ENCODE data around the gene ACSF3.
A peak's percentile ranks its signal among the peaks of the same experiment; 100 is the strongest.
"Not testable (repeated sequence)": the region's sequence is repeated elsewhere in the genome, so short reads cannot be mapped to it uniquely, and the experiment has no call there.

ACSF3 gene

DNA sequence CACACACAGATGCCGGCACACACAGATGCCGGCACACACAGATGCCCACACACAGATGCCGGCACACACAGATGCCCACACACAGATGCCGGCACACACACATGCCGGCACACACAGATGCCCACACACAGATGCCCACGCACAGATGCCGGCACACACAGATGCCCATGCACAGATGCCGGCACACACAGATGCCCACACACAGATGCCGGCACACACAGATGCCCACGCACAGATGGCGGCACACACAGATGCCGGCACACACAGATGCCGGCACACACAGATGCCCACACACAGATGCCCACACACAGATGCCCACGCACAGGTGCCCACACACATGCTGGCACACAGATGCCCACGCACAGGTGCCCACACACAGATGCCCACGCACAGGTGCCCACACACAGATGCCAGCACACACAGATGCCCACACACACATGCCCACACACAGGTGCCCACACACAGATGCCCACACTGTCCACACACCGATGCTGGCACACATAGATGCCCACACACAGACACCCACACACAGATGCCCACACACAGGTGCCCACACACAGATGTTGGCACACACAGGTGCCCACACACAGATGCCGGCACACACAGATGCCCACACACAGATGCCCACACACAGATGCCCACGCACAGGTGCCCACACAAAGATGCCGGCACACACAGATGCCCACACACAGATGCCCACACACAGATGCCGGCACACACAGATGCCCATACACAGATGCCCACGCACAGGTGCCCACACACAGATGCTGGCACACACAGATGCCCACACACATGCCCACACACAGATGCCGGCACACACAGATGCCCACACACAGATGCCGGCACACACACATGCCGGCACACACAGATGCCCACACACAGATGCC, 95.1 kb downstream of the ACSF3 start:
- H3K27ac ChIP-seq (ENCODE audit: extremely low read depth, low read depth, low read length); POLR2A ChIA-PET; CTCF ChIA-PET; H3K4me1 ChIP-seq (ENCODE audit: control insufficient read depth, insufficient read depth, low read length); H3K4me3 ChIP-seq (ENCODE audit: low read depth, low read length); H3K36me3 ChIP-seq (ENCODE audit: control insufficient read depth in 2 of 2, insufficient read depth in 1 of 2, low read length in 2 of 2); H3K9me3 ChIP-seq (ENCODE audit: control insufficient read depth, insufficient read depth, low read depth, low read length): not testable (repeated sequence)
- TF ChIP-seq EGR2 (tag by site-specific recombination; IDR thresholded peaks at IDR 0.05; ENCODE audit: low read depth) (peak; percentile 85), ZFHX2 (tag by site-specific recombination; conservative IDR thresholded peaks at IDR 0.05) (peak; percentile 87)
- TF ChIP-seq, protein P1, sequence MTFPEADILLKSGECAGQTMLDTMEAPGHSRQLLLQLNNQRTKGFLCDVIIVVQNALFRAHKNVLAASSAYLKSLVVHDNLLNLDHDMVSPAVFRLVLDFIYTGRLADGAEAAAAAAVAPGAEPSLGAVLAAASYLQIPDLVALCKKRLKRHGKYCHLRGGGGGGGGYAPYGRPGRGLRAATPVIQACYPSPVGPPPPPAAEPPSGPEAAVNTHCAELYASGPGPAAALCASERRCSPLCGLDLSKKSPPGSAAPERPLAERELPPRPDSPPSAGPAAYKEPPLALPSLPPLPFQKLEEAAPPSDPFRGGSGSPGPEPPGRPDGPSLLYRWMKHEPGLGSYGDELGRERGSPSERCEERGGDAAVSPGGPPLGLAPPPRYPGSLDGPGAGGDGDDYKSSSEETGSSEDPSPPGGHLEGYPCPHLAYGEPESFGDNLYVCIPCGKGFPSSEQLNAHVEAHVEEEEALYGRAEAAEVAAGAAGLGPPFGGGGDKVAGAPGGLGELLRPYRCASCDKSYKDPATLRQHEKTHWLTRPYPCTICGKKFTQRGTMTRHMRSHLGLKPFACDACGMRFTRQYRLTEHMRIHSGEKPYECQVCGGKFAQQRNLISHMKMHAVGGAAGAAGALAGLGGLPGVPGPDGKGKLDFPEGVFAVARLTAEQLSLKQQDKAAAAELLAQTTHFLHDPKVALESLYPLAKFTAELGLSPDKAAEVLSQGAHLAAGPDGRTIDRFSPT (tag by site-specific recombination; IDR thresholded peaks at IDR 0.05) = peak; percentile 57

DNA sequence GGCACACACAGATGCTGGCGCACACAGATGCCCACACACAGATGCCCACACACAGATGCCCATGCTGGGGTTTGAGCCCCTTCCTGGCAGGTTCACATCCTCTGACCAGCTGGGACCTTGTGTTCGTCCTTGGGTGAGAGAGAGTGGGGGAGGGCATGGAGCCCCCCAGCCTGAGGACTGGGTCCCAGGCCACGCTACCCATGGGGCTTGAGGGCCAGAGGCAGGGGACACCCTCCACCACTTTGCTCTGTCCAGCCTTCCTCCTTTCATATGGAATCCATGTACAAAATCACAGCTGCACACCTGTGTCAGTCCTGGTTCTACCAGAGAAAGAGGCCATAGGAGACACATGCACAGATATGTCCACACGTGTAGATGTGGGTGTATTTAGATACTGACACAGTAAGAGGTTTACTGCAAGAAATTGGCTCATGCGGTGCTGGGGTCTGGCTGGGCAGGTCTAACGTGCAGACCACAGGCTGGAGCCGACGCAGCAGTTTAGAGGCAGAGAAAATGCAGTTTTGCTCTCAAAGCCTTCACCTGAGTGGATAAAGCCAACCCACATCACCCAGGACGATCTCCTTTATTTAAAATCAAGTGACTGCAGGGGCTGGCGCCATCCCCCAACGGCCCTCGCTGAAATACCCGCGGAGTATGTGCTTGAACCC, 95.8 kb downstream of the ACSF3 start:
- CTCF ChIA-PET = no interaction called here
- no peaks in the 10 kb centered on the region for H3K4me1 ChIP-seq (ENCODE audit: control insufficient read depth, insufficient read depth, low read length)

More for the DNA sequence above, 95.8 kb downstream of the ACSF3 start:
- Histone ChIP-seq H3K9me3 (ENCODE audit: control insufficient read depth, insufficient read depth, low read depth, low read length) (no peaks in the 10 kb centered on the region), H3K27ac (ENCODE audit: extremely low read depth, low read depth, low read length) (no peak overlapping the region), H3K36me3 (ENCODE audit: control insufficient read depth in 2 of 2, insufficient read depth in 1 of 2, low read length in 2 of 2) (no peaks in the 10 kb centered on the region), H3K4me3 (ENCODE audit: low read depth, low read length) (no peak overlapping the region)
- POLR2A ChIA-PET = no interaction called here
- TF ChIP-seq ZBTB17 (tag by site-specific recombination; IDR thresholded peaks at IDR 0.05) = no peak
- no peak for TF ChIP-seq ZIC2 (tag by site-specific recombination; IDR thresholded peaks at IDR 0.05)
- TF ChIP-seq, protein P1 (tag by site-specific recombination; IDR thresholded peaks at IDR 0.05) = peak; percentile 14; the same call in 1 of the 2 replicates
- TF ChIP-seq, protein P2, sequence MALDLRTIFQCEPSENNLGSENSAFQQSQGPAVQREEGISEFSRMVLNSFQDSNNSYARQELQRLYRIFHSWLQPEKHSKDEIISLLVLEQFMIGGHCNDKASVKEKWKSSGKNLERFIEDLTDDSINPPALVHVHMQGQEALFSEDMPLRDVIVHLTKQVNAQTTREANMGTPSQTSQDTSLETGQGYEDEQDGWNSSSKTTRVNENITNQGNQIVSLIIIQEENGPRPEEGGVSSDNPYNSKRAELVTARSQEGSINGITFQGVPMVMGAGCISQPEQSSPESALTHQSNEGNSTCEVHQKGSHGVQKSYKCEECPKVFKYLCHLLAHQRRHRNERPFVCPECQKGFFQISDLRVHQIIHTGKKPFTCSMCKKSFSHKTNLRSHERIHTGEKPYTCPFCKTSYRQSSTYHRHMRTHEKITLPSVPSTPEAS (tag by site-specific recombination; IDR thresholded peaks at IDR 0.05) = no peak
- TF ChIP-seq, protein P3, sequence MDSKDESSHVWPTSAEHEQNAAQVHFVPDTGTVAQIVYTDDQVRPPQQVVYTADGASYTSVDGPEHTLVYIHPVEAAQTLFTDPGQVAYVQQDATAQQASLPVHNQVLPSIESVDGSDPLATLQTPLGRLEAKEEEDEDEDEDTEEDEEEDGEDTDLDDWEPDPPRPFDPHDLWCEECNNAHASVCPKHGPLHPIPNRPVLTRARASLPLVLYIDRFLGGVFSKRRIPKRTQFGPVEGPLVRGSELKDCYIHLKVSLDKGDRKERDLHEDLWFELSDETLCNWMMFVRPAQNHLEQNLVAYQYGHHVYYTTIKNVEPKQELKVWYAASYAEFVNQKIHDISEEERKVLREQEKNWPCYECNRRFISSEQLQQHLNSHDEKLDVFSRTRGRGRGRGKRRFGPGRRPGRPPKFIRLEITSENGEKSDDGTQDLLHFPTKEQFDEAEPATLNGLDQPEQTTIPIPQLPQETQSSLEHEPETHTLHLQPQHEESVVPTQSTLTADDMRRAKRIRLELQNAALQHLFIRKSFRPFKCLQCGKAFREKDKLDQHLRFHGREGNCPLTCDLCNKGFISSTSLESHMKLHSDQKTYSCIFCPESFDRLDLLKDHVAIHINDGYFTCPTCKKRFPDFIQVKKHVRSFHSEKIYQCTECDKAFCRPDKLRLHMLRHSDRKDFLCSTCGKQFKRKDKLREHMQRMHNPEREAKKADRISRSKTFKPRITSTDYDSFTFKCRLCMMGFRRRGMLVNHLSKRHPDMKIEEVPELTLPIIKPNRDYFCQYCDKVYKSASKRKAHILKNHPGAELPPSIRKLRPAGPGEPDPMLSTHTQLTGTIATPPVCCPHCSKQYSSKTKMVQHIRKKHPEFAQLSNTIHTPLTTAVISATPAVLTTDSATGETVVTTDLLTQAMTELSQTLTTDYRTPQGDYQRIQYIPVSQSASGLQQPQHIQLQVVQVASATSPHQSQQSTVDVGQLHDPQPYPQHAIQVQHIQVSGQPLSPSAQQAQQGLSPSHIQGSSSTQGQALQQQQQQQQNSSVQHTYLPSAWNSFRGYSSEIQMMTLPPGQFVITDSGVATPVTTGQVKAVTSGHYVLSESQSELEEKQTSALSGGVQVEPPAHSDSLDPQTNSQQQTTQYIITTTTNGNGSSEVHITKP (tag by site-specific recombination; IDR thresholded peaks at IDR 0.05) = no peak
- no peak for TF ChIP-seq KLF9 (tag by site-specific recombination; IDR thresholded peaks at IDR 0.05; ENCODE audit: low read depth)
- TF ChIP-seq ZBTB20 (tag by site-specific recombination; IDR thresholded peaks at IDR 0.05) = no peak
- TF ChIP-seq ZNF600 (tag by site-specific recombination; IDR thresholded peaks at IDR 0.05) = peak; percentile 56; the same call in 1 of the 2 replicates
